ENCODE measurements around the gene CASKIN1.

The CASKIN1 gene

GRCh38 chr16:2181952-2182351 lies 14.5 kb downstream of the CASKIN1 start:
- no peak for DNase-seq (ENCODE audit: extremely low read depth, low read depth)
- no peak for TF ChIP-seq CTCF (IDR thresholded peaks at IDR 0.05; ENCODE audit: low read depth, low read length)

DNA sequence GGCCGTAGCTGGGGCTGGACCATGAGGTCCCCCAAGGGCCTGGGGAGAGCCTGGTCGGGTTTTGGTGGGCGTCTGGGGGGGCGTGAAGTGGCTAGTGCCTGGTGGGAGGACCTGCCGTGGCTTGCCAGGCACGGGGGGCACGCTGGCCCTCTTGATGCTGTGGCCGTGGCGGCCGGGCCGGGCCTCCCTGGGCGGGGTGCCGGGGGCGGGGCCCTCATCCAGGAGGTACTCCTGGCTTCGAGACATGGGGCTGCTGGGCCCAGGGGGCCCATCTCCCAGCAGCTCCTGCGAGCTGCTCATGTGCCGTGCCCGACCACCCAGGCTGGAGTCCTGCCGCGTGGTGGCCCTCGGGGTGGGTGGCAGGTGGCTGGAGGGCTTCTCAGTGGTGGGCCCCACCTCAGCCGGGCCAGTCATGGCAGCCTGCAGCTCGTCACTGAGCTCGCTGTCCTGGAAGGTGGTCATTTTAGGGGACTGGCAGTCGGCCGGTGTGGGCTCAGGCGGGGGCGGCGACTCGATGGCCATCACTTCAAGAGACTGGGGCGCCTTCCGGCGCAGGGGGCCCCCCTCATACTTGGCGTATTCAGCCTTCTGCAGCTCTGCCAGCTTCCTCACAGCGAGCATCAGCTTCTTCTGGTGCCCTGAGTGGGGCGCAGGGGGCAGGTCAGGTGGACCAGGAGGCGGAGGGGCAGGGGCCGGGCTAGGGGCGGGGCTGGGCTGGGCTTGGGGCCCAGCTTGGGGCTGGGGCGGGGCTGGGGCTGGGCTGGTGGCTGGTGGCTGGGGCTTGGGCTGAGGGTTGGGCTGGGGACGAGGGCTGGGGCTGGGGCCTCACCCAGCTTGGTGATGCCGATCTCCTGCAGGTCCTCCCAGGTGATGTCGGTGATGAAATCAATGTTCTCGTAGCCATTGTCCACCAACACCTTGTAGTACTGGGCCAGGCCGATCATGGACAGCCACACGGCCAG lies 15.2 kb downstream of the CASKIN1 start:
- DNase-seq (ENCODE audit: extremely low read depth, low read depth): no peak
- TF ChIP-seq CTCF (IDR thresholded peaks at IDR 0.05; ENCODE audit: low read depth, low read length): no peak

GRCh38 chr16:2180461-2180860 lies 15.9 kb downstream of the CASKIN1 start:
- DNase-seq (ENCODE audit: extremely low read depth, low read depth): no peak
- no peak for TF ChIP-seq CTCF (IDR thresholded peaks at IDR 0.05; ENCODE audit: low read depth, low read length)

DNA sequence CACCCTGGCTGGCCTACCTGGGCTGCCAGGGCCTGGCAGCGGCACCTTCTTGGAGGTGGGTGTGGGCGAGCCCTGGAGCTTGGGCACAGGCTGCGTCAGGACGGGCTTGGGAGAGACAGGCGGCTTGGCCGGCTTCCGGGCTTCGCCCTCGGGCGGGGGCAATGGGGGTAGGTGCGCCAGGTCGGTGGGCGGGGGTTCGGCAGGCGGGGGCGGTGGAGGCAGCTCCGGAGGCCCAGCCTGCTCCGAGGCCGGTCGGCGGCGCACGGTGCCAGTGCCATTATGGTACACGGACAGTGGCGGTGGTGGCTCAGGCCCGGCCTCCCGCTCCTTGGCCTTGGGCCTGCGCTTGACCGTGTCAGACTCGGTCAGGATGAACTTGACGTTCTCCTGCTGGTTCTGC lies 16.8 kb downstream of the CASKIN1 start:
- no peak for DNase-seq (ENCODE audit: extremely low read depth, low read depth)
- no peak for TF ChIP-seq CTCF (IDR thresholded peaks at IDR 0.05; ENCODE audit: low read depth, low read length)

DNA sequence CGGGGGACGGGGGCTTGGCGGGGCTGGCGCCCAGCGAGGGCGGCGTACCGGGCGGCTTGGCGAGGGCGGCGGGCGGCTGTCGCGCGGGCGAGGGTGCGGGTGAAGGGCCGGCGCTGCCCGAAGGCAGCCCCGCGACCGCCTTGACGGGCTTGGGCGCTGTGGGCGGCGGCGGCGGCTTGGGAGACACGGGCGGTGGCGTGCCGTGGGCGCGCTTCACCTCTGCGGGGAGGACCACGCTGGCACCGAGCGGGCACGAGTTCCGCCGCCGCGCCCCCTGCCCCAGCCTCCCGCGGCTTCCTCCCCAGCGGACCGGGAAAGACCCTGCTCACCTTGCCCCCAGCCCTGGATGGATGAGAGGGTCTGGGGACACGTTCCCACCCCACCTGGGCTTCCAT lies 17.3 kb downstream of the CASKIN1 start:
- DNase-seq (ENCODE audit: extremely low read depth, low read depth): no peak
- no peak for TF ChIP-seq CTCF (IDR thresholded peaks at IDR 0.05; ENCODE audit: low read depth, low read length)

GRCh38 chr16:2178321-2179106 lies 17.9 kb downstream of the CASKIN1 start:
- no peak for TF ChIP-seq CTCF (IDR thresholded peaks at IDR 0.05; ENCODE audit: low read depth, low read length)
- no peak for DNase-seq (ENCODE audit: extremely low read depth, low read depth)

DNA sequence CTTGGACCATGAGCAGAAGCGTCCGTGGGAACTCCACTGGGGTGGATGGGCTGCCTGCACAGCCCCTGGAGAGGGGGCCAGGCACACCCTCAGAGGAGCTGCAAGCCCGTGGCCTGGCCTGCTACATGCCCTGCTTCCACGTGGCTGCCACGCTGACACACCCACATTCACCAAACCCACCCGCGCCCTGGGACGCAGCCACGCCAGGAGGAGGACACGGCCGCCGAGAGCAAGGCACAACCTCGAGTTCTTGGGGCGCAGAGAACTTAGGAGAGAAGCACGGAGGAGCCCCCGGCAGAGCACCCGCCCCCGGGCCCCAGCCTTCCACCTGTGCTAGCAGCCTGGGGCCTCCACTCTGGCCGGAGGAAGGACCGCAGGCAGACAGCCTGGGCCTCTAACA lies 18.8 kb downstream of the CASKIN1 start:
- no peak for DNase-seq (ENCODE audit: extremely low read depth, low read depth)
- no peak for TF ChIP-seq CTCF (IDR thresholded peaks at IDR 0.05; ENCODE audit: low read depth, low read length)
